BE2C (cell line): Measurements from ENCODE around the gene SV2C.
"Not testable (repeated sequence)": the region's sequence is repeated elsewhere in the genome, so short reads cannot be mapped to it uniquely, and the experiment has no call there.

Experiments
- DNase-seq: peaks from one replicate; pipeline ENCODE4 v3.0.0-alpha.2; 2020
- H3K27me3 ChIP-seq: fragments of 250-450 bp; sonication (Bioruptor Pico); 2 replicates; pipeline ENCODE4 v1.5.1; 2020; ENCODE audit warnings: mild to moderate bottlenecking
- H3K36me3 ChIP-seq: fragments of 250-450 bp; sonication (Bioruptor Pico); 2 replicates; pipeline ENCODE4 v1.5.1; 2020; ENCODE audit warnings: mild to moderate bottlenecking
- H3K4me1 ChIP-seq: fragments of 250-450 bp; sonication (Bioruptor Pico); 2 replicates; pipeline ENCODE4 v1.5.1; 2020
- H3K4me3 ChIP-seq: 2 replicates; pipeline ENCODE4 v1.5.1; 2011; ENCODE audit warnings: low read depth, low read length
- H3K9me3 ChIP-seq: fragments of 250-450 bp; sonication (Bioruptor Pico); 2 replicates; pipeline ENCODE4 v1.5.1; 2020
- CTCF ChIP-seq: IDR thresholded peaks from 2 replicates; pipeline ENCODE4 v1.5.1; 2012; ENCODE audit warnings: mild to moderate bottlenecking, low read depth, low read length

The SV2C gene

GRCh38 chr5:76229900-76230299 is 146.7 kb downstream of the SV2C start:
- no peaks in the 10 kb centered on the region for H3K4me1 ChIP-seq

GRCh38 chr5:76230711-76231285 is 147.6 kb downstream of the SV2C start:
- no peaks in the 10 kb centered on the region for H3K27me3 ChIP-seq
- no peak overlapping the region for H3K4me3 ChIP-seq
- no peaks in the 10 kb centered on the region for H3K36me3 ChIP-seq
- H3K9me3 ChIP-seq: no peaks in the 10 kb centered on the region
- no peaks in the 10 kb centered on the region for H3K4me1 ChIP-seq
- DNase-seq: no peak
- no peak for TF ChIP-seq CTCF

More at GRCh38 chr5:76229900-76230299, 146.7 kb downstream of the SV2C start:
- TF ChIP-seq CTCF: no peak
- no peak for DNase-seq
- no peaks in the 10 kb centered on the region for H3K9me3 ChIP-seq
- H3K36me3 ChIP-seq: no peaks in the 10 kb centered on the region
- H3K27me3 ChIP-seq: no peaks in the 10 kb centered on the region
- no peak overlapping the region for H3K4me3 ChIP-seq

- TF ChIP-seq CTCF: no peak
These were observed 151.5 kb downstream of the SV2C start for GRCh38 chr5:76234665-76235064.

GRCh38 chr5:76236684-76237083 is 153.5 kb downstream of the SV2C start:
- Histone ChIP-seq H3K27me3 (no peaks in the 10 kb centered on the region), H3K4me1 (no peaks in the 10 kb centered on the region), H3K36me3 (no peaks in the 10 kb centered on the region), H3K9me3 (no peaks in the 10 kb centered on the region), H3K4me3 (no peak overlapping the region)
- no peak for TF ChIP-seq CTCF
- DNase-seq: no peak

More at GRCh38 chr5:76234665-76235064, 151.5 kb downstream of the SV2C start:
- no peak for DNase-seq
- no peaks in the 10 kb centered on the region for H3K27me3 ChIP-seq
- H3K4me1 ChIP-seq: no peaks in the 10 kb centered on the region
- no peaks in the 10 kb centered on the region for H3K9me3 ChIP-seq
- no peak overlapping the region for H3K4me3 ChIP-seq
- no peaks in the 10 kb centered on the region for H3K36me3 ChIP-seq

GRCh38 chr5:76240336-76240735 is 157.2 kb downstream of the SV2C start:
- Histone ChIP-seq H3K36me3 (no peaks in the 10 kb centered on the region), H3K4me1 (no peaks in the 10 kb centered on the region), H3K9me3 (no peaks in the 10 kb centered on the region), H3K27me3 (no peaks in the 10 kb centered on the region), H3K4me3 (no peak overlapping the region)
- TF ChIP-seq CTCF: no peak
- DNase-seq: no peak

- not testable (repeated sequence) for H3K36me3 ChIP-seq, H3K4me3 ChIP-seq, H3K4me1 ChIP-seq, H3K9me3 ChIP-seq, DNase-seq, H3K27me3 ChIP-seq
These were observed 159.0 kb downstream of the SV2C start for GRCh38 chr5:76242155-76242554.

GRCh38 chr5:76245590-76245989 is 162.4 kb downstream of the SV2C start:
- no peak for DNase-seq
- no peaks in the 10 kb centered on the region for H3K4me1 ChIP-seq

More at GRCh38 chr5:76245590-76245989, 162.4 kb downstream of the SV2C start:
- no peaks in the 10 kb centered on the region for H3K36me3 ChIP-seq
- H3K9me3 ChIP-seq: no peaks in the 10 kb centered on the region
- TF ChIP-seq CTCF: no peak
- H3K27me3 ChIP-seq: no peaks in the 10 kb centered on the region; the same call in 1 of the 2 replicates
- no peak overlapping the region for H3K4me3 ChIP-seq
